Endothelial cell of umbilical vein (primary cell): Measurements from ENCODE around the gene ZNF184.

ENCODE experiments used
- POLR2A ChIP-seq: IDR thresholded peaks from 2 replicates; pipeline ENCODE4 v1.6.1; 2012; ENCODE audit warnings: low read depth, mild to moderate bottlenecking, control low read depth, low read length
- POLR2AphosphoS5 ChIP-seq: IDR thresholded peaks from 2 replicates; pipeline ENCODE4 v1.6.1; 2012; ENCODE audit warnings: low read depth, mild to moderate bottlenecking, control low read depth, low read length, moderate library complexity; ENCODE audit not compliant: insufficient read depth
- TF ChIP-seq, protein P1 (sequence below), 2 donors: IDR thresholded peaks; 1 replicate in 1 of 2; 2 replicates in 1 of 2; pipeline ENCODE4 v1.5.1; 2011; ENCODE audit warnings: low read length in 2 of 2, mild to moderate bottlenecking in 2 of 2, moderate library complexity in 2 of 2, control low read depth in 1 of 2, inconsistent platforms in 1 of 2, low read depth in 1 of 2; ENCODE audit not compliant: insufficient read depth in 1 of 2; ENCODE audit errors: extremely low read depth in 1 of 2

- TF ChIP-seq POLR2A, result no peak
- TF ChIP-seq, protein P1, sequence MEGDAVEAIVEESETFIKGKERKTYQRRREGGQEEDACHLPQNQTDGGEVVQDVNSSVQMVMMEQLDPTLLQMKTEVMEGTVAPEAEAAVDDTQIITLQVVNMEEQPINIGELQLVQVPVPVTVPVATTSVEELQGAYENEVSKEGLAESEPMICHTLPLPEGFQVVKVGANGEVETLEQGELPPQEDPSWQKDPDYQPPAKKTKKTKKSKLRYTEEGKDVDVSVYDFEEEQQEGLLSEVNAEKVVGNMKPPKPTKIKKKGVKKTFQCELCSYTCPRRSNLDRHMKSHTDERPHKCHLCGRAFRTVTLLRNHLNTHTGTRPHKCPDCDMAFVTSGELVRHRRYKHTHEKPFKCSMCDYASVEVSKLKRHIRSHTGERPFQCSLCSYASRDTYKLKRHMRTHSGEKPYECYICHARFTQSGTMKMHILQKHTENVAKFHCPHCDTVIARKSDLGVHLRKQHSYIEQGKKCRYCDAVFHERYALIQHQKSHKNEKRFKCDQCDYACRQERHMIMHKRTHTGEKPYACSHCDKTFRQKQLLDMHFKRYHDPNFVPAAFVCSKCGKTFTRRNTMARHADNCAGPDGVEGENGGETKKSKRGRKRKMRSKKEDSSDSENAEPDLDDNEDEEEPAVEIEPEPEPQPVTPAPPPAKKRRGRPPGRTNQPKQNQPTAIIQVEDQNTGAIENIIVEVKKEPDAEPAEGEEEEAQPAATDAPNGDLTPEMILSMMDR (IDR thresholded peaks at IDR 0.05; ENCODE audit: extremely low read depth in 1 of 2, insufficient read depth in 1 of 2, low read depth in 1 of 2, low read length in 2 of 2), result no peak
- TF ChIP-seq POLR2AphosphoS5, result no peak
These were observed 32.5 kb upstream of the ZNF184 start for GRCh38 chr6:27505209-27506027.
